MM.1S (cell line): ENCODE data around the gene AKR1A1.

ENCODE experiments used
- DNase-seq: peaks from one replicate; pipeline ENCODE4 v3.0.0-alpha.2; 2015
- H2AFZ ChIP-seq: fragments of 300-600 bp; sonication (generic); 2 replicates; pipeline ENCODE4 v1.6.0; 2016; ENCODE audit warnings: antibody characterized with exemption, low read length
- H3F3A ChIP-seq: fragments of 300-600 bp; sonication (generic); 2 replicates; pipeline ENCODE4 v1.6.1; 2016; ENCODE audit warnings: mild to moderate bottlenecking, antibody characterized with exemption, low read length, moderate library complexity, mixed read lengths; ENCODE audit not compliant: insufficient read depth
- H3K27ac ChIP-seq: fragments of 300-600 bp; sonication (generic); 2 replicates; pipeline ENCODE4 v1.5.1; 2016; ENCODE audit warnings: mild to moderate bottlenecking, low read length
- H3K27me3 ChIP-seq: fragments of 300-600 bp; sonication (generic); replicated peaks from 2 replicates; pipeline ENCODE4 v1.6.0; 2016; ENCODE audit warnings: low read length; ENCODE audit not compliant: insufficient read depth
- H3K36me3 ChIP-seq: fragments of 300-600 bp; sonication (generic); replicated peaks from 2 replicates; pipeline ENCODE4 v1.6.1; 2016; ENCODE audit warnings: mild to moderate bottlenecking, low read length, mixed read lengths; ENCODE audit not compliant: insufficient read depth
- H3K4me1 ChIP-seq: fragments of 300-600 bp; sonication (generic); 2 replicates; pipeline ENCODE4 v1.6.1; 2016; ENCODE audit warnings: low read length, mixed read lengths
- H3K4me2 ChIP-seq: fragments of 300-600 bp; sonication (generic); 2 replicates; pipeline ENCODE4 v1.6.0; 2016; ENCODE audit warnings: low read depth, low read length
- H3K4me3 ChIP-seq: fragments of 300-600 bp; sonication (generic); 2 replicates; pipeline ENCODE4 v1.5.1; 2016; ENCODE audit warnings: low read length, mixed read lengths
- H3K79me2 ChIP-seq: fragments of 300-600 bp; sonication (generic); 2 replicates; pipeline ENCODE4 v1.6.1; 2016; ENCODE audit warnings: mixed run types, low read length, mixed read lengths
- H3K9ac ChIP-seq: fragments of 300-600 bp; sonication (generic); 2 replicates; pipeline ENCODE4 v1.6.1; 2016; ENCODE audit warnings: low read length, mixed read lengths
- H3K9me2 ChIP-seq: fragments of 300-600 bp; sonication (generic); replicated peaks from 2 replicates; pipeline ENCODE4 v1.6.1; 2016; ENCODE audit warnings: mild to moderate bottlenecking, low read length, mixed read lengths; ENCODE audit not compliant: insufficient read depth
- H3K9me3 ChIP-seq: fragments of 300-600 bp; sonication (generic); replicated peaks from 2 replicates; pipeline ENCODE4 v1.6.1; 2016; ENCODE audit warnings: mild to moderate bottlenecking, low read length, mixed read lengths; ENCODE audit not compliant: insufficient read depth
- H4K20me1 ChIP-seq: fragments of 300-600 bp; sonication (generic); 2 replicates; pipeline ENCODE4 v1.6.1; 2016; ENCODE audit warnings: mild to moderate bottlenecking, low read length, moderate library complexity, mixed read lengths; ENCODE audit not compliant: insufficient read depth
- CTCF ChIP-seq: fragments of 300-600 bp; sonication (generic); IDR thresholded peaks from 2 replicates; pipeline ENCODE4 v1.5.1; 2016; ENCODE audit warnings: antibody characterized with exemption, low read length, mixed read lengths
- EZH2 ChIP-seq: fragments of 300-600 bp; sonication (generic); optimal IDR thresholded peaks from 2 replicates; pipeline ENCODE3; 2017; ENCODE audit warnings: low read depth, mild to moderate bottlenecking, antibody characterized with exemption, low read length, mixed read lengths
- EZH2phosphoT487 ChIP-seq: fragments of 300-600 bp; sonication (generic); IDR thresholded peaks from 2 replicates; pipeline ENCODE4 v1.6.1; 2018; ENCODE audit warnings: antibody characterized with exemption, low read length

AKR1A1 gene

GRCh38 chr1:45608175-45609156 lies 57.8 kb downstream of the AKR1A1 start:
- Histone ChIP-seq H3K79me2 (peaks cover 62% of the 10 kb centered on the region), H3K36me3 (peaks cover 18% of the 10 kb centered on the region; the same call in 1 of the 2 replicates), H3K9me3 (no peaks in the 10 kb centered on the region), H3K4me2 (no peak overlapping the region), H3K9ac (no peak overlapping the region), H3K9me2 (no peaks in the 10 kb centered on the region), H3K4me3 (no peak overlapping the region), H3K27ac (no peak overlapping the region), H2AFZ (no peak overlapping the region), H3F3A (peaks cover 4% of the 10 kb centered on the region; the same call in 1 of the 2 replicates), H3K4me1 (peaks cover 11% of the 10 kb centered on the region; the same call in 1 of the 2 replicates), H3K27me3 (no peaks in the 10 kb centered on the region), H4K20me1 (no peaks in the 10 kb centered on the region; the same call in 1 of the 2 replicates)
- TF ChIP-seq CTCF = no peak
- no peak for TF ChIP-seq EZH2phosphoT487
- TF ChIP-seq EZH2 = no peak
- DNase-seq = no peak

- no peak overlapping the region for H3K4me2 ChIP-seq
- H3K27me3 ChIP-seq = no peaks in the 10 kb centered on the region
- H3K4me1 ChIP-seq = peaks cover 11% of the 10 kb centered on the region; the same call in 1 of the 2 replicates
- H3K36me3 ChIP-seq = peaks cover 14% of the 10 kb centered on the region
- H3K27ac ChIP-seq = no peak overlapping the region
- peaks cover 45% of the 10 kb centered on the region for H3K79me2 ChIP-seq
- H3F3A ChIP-seq = peaks cover 7% of the 10 kb centered on the region; the same call in 1 of the 2 replicates
- TF ChIP-seq EZH2phosphoT487 = no peak
- TF ChIP-seq CTCF = no peak
- TF ChIP-seq EZH2 = no peak
- no peak overlapping the region for H3K4me3 ChIP-seq
- no peak overlapping the region for H2AFZ ChIP-seq
- H3K9me2 ChIP-seq = no peaks in the 10 kb centered on the region
- H3K9me3 ChIP-seq = no peaks in the 10 kb centered on the region
- no peaks in the 10 kb centered on the region for H4K20me1 ChIP-seq
- DNase-seq = no peak
- no peak overlapping the region for H3K9ac ChIP-seq
Measured at GRCh38 chr1:45610589-45611226, 60.1 kb downstream of the AKR1A1 start.

GRCh38 chr1:45612941-45613579 lies 62.4 kb downstream of the AKR1A1 start:
- H3K27ac ChIP-seq = no peak overlapping the region
- H3K4me1 ChIP-seq = no peaks in the 10 kb centered on the region
- H3F3A ChIP-seq = peaks cover 13% of the 10 kb centered on the region; the same call in 1 of the 2 replicates
- no peaks in the 10 kb centered on the region for H4K20me1 ChIP-seq
- no peaks in the 10 kb centered on the region for H3K9me2 ChIP-seq
- peaks cover 26% of the 10 kb centered on the region; the same call in 1 of the 2 replicates for H3K79me2 ChIP-seq
- no peak for DNase-seq
- H3K4me2 ChIP-seq = no peak overlapping the region
- no peaks in the 10 kb centered on the region for H3K9me3 ChIP-seq
- no peak overlapping the region for H3K9ac ChIP-seq
- H2AFZ ChIP-seq = no peak overlapping the region
- no peak overlapping the region for H3K4me3 ChIP-seq
- H3K36me3 ChIP-seq = peaks cover 25% of the 10 kb centered on the region
- TF ChIP-seq EZH2 (no peak), EZH2phosphoT487 (no peak), CTCF (no peak)
- no peaks in the 10 kb centered on the region for H3K27me3 ChIP-seq
